ENCODE results near the gene NRIP1. TPM values are rescaled to one million over a fixed set of nuclear protein-coding genes. Genes with fewer than 3 reads are reported as not detected.
A peak's percentile ranks its signal among the peaks of the same experiment; 100 is the strongest.

Gene NRIP1
- total and polyA plus RNA-seq, 12 donors, result 8.0 to 75.8 (median 46.0) TPM

DNA sequence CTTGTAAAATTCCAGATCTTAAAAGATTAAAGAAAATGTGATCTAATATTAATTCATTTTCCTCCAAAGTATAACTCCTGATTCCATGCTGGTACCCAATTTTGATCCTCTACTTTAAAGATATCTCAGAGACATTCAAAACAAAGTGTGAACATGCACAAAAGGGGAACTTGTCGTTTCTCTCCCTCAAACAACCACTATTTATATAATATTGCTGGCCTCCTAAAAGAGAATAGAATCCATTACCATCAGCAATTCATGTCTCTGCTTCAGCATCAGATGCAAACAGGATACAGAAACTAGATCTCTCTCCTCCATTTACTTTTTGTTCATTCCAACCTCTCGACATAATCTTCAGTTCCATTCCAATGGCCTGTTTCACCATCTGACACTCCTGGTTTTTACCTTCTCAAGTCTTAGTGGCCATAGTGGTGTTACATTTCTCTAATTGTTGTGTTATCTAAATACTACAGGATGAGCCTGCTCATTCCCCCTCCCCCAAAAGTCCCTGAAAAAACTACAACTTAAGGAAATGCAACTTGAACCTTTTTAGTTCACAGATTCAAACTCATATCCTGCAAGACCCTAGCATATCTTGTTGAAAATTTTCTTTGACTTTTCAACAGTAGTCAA is 4.1 kb downstream of the NRIP1 start:
- peaks cover 33 to 74% of the 10 kb centered on the region in 2 donors for H3K4me1 ChIP-seq (replicated peaks in 1 of 2)
- no peaks in the 10 kb centered on the region for H3K27me3 ChIP-seq
- intact Hi-C loops (cut with DNase I), result loop anchor here (5.0 to 10.0 kb wide), 3 partner anchors 58 to 196 kb away; no protein-coding TSS in a partner anchor
- H3K36me3 ChIP-seq (replicated peaks in 1 of 2), result no peaks in the 10 kb centered on the region
- no peaks in the 10 kb centered on the region for H3K9me3 ChIP-seq (replicated peaks in 1 of 3)
- peak overlapping the region in 2 of 5 donors; percentile 13 for H3K27ac ChIP-seq
- TF ChIP-seq POLR2A (IDR thresholded peaks at IDR 0.05), result no peak
- TF ChIP-seq, protein P1, sequence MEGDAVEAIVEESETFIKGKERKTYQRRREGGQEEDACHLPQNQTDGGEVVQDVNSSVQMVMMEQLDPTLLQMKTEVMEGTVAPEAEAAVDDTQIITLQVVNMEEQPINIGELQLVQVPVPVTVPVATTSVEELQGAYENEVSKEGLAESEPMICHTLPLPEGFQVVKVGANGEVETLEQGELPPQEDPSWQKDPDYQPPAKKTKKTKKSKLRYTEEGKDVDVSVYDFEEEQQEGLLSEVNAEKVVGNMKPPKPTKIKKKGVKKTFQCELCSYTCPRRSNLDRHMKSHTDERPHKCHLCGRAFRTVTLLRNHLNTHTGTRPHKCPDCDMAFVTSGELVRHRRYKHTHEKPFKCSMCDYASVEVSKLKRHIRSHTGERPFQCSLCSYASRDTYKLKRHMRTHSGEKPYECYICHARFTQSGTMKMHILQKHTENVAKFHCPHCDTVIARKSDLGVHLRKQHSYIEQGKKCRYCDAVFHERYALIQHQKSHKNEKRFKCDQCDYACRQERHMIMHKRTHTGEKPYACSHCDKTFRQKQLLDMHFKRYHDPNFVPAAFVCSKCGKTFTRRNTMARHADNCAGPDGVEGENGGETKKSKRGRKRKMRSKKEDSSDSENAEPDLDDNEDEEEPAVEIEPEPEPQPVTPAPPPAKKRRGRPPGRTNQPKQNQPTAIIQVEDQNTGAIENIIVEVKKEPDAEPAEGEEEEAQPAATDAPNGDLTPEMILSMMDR (IDR thresholded peaks at IDR 0.05), result no peak
- peak overlapping the region in 1 of 4 donors; percentile 90 for H3K4me3 ChIP-seq
- 61 to 75% (median 67%) methylated on average over 2 of the region's 2 CpGs for WGBS, 4 donors
- DNase-seq, result no peak

DNA sequence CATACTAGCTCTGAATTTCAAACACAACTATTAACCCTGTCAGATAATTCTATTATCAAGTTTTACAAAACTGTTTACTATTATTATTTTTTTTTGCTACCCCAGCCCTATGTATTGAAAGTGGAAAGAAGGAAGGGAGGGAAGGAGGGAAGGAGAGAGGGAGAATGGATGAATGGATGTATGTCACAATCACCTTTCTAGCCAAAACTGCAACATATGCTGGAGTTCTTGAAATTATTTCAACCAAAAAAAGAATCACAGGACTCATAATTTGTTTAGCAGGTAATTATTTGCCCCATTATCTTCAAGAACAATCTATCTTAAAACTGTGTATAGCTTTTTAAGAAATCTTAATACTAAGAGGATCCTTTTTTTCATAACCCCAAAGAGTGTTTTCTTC is 5.4 kb downstream of the NRIP1 start:
- peak overlapping the region in 1 of 4 donors; percentile 27 for H3K4me3 ChIP-seq
- no peaks in the 10 kb centered on the region for H3K9me3 ChIP-seq (replicated peaks in 1 of 3)
- TF ChIP-seq, protein P1 (IDR thresholded peaks at IDR 0.05), result no peak
- TF ChIP-seq POLR2A (IDR thresholded peaks at IDR 0.05), result no peak
- peaks cover 33 to 85% of the 10 kb centered on the region in 2 donors for H3K4me1 ChIP-seq (replicated peaks in 1 of 2)
- H3K27me3 ChIP-seq, result no peaks in the 10 kb centered on the region
- intact Hi-C loops (cut with DNase I), result no loop called here
- H3K36me3 ChIP-seq (replicated peaks in 1 of 2), result no peaks in the 10 kb centered on the region
- no peak for DNase-seq
- H3K27ac ChIP-seq, result peak overlapping the region in 1 of 5 donors; percentile 53

DNA sequence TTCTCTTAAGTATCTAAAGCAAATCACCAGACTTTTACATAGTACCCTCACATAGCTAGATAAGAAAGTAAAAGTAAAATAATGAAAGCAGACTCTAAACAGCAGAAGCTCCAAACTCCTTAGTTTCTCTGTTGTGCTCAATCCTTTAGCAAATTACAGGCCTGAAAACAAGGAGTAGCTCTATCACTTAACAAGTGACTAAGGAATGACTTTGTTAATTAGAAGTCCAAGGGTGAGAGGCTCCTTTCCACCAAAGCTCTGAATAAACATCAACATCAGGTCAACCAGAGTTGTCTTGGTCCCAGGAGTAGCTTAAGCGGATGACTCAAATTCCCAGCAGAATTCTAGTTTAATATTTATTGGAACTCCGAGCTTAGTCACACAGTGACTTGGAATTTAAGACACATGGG is 5.9 kb downstream of the NRIP1 start:
- Histone ChIP-seq H3K4me1 (replicated peaks in 1 of 2) (peaks cover 33 to 90% of the 10 kb centered on the region in 2 donors), H3K4me3 (peak overlapping the region in 1 of 4 donors; percentile 27)

DNA sequence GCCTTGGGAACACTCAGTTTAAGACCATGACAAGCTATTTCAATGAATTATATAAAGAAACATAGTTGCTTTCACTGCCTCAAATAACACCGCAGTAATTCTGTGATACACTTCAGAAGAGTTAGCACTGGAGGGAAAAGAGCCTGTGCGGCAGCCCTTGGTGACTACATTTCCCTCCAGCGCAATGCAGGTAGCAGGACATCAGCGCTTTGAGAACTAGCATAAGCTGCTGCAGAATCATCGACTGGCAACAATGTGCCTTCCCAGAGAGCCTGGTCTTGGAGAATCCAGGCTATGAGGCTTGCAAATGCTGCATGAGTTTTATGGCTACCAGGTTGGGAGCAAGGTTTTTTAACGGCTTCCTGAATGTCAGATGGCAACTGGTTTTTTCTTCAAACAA is 7.5 kb downstream of the NRIP1 start:
- no peaks in the 10 kb centered on the region for H3K27me3 ChIP-seq
- H3K4me3 ChIP-seq, result peak overlapping the region in 1 of 4 donors; percentile 6
- intact Hi-C loops (cut with DNase I), result no loop called here
- H3K4me1 ChIP-seq (replicated peaks in 1 of 2), result peaks cover 38 to 96% of the 10 kb centered on the region in 2 donors
- 48 to 58% (median 53%) methylated on average over 6 of the region's 6 CpGs for WGBS, 4 donors
- no peaks in the 10 kb centered on the region for H3K36me3 ChIP-seq (replicated peaks in 1 of 2)
- H3K27ac ChIP-seq, result no peak overlapping the region
- H3K9me3 ChIP-seq (replicated peaks in 1 of 3), result no peaks in the 10 kb centered on the region
- TF ChIP-seq, protein P1 (IDR thresholded peaks at IDR 0.05), result no peak
- no peak for TF ChIP-seq POLR2A (IDR thresholded peaks at IDR 0.05)
- no peak for DNase-seq

More for the DNA sequence above, 5.9 kb downstream of the NRIP1 start:
- TF ChIP-seq POLR2A (IDR thresholded peaks at IDR 0.05), result no peak
- TF ChIP-seq, protein P1 (IDR thresholded peaks at IDR 0.05), result no peak
- H3K9me3 ChIP-seq (replicated peaks in 1 of 3), result no peaks in the 10 kb centered on the region
- intact Hi-C loops (cut with DNase I), result no loop called here
- peak overlapping the region in 2 of 5 donors; percentile 40 to 53 for H3K27ac ChIP-seq
- WGBS, 4 donors, result 38 to 52% (median 44%) methylated on average over 2 of the region's 2 CpGs
- no peak for DNase-seq
- H3K27me3 ChIP-seq, result no peaks in the 10 kb centered on the region
- no peaks in the 10 kb centered on the region for H3K36me3 ChIP-seq (replicated peaks in 1 of 2)
